ENCODE data around the gene CXCR6.

DNA sequence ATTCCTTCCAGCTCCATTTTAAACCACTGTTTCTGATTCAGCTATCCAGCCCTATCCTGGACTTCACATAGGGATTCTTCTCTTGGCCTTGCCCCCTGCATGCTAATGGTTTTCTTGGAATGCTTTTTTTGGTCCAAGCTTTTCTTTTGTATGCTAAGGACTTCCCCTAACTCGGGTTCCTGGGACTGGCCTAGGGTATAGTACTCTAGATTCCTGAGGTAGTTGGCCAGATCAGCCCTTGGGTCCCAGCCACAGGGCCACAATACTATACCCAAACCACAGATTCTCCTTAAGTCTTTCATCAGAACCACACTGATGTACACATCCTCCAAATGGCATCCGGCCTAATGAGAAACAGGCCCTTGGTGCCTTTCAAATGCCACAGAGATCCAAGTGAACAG lies 49.6 kb downstream of the CXCR6 start:
- TF ChIP-seq EZH2 (IDR thresholded peaks at IDR 0.05; ENCODE audit: insufficient read depth, poor library complexity, severe bottlenecking), result no peak
- no peak for TF ChIP-seq EZH2phosphoT487 (IDR thresholded peaks at IDR 0.05; ENCODE audit: insufficient read depth, low read depth)

Measured in GM23248 (cell line).